ENCODE results near the gene B4GALT5.

DNA sequence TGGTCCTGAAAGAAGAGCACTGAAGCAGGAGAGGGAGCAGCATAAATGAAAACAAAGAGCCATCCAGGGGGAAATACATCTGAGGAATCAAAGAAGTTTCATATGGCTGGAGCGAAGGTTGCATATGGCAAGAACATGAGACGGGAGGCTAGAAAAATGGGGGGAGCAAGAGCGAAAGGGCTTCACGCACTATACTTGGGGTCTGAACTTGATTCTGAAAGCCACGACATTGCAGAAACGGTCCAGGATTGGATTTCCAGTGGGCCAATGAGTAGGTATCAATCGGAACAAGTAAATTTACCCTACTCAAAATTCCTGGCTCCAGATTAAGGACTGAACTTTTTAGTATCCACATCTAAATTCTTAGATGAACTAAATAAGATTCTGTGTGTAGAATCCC lies 47.9 kb downstream of the B4GALT5 start:
- TF ChIP-seq, protein P1, sequence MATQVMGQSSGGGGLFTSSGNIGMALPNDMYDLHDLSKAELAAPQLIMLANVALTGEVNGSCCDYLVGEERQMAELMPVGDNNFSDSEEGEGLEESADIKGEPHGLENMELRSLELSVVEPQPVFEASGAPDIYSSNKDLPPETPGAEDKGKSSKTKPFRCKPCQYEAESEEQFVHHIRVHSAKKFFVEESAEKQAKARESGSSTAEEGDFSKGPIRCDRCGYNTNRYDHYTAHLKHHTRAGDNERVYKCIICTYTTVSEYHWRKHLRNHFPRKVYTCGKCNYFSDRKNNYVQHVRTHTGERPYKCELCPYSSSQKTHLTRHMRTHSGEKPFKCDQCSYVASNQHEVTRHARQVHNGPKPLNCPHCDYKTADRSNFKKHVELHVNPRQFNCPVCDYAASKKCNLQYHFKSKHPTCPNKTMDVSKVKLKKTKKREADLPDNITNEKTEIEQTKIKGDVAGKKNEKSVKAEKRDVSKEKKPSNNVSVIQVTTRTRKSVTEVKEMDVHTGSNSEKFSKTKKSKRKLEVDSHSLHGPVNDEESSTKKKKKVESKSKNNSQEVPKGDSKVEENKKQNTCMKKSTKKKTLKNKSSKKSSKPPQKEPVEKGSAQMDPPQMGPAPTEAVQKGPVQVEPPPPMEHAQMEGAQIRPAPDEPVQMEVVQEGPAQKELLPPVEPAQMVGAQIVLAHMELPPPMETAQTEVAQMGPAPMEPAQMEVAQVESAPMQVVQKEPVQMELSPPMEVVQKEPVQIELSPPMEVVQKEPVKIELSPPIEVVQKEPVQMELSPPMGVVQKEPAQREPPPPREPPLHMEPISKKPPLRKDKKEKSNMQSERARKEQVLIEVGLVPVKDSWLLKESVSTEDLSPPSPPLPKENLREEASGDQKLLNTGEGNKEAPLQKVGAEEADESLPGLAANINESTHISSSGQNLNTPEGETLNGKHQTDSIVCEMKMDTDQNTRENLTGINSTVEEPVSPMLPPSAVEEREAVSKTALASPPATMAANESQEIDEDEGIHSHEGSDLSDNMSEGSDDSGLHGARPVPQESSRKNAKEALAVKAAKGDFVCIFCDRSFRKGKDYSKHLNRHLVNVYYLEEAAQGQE (IDR thresholded peaks at IDR 0.05; ENCODE audit: insufficient replicate concordance, low read depth) = no peak
- no peak for TF ChIP-seq POLR2AphosphoS5 (IDR thresholded peaks at IDR 0.05; ENCODE audit: low read depth)
- TF ChIP-seq, protein P2, sequence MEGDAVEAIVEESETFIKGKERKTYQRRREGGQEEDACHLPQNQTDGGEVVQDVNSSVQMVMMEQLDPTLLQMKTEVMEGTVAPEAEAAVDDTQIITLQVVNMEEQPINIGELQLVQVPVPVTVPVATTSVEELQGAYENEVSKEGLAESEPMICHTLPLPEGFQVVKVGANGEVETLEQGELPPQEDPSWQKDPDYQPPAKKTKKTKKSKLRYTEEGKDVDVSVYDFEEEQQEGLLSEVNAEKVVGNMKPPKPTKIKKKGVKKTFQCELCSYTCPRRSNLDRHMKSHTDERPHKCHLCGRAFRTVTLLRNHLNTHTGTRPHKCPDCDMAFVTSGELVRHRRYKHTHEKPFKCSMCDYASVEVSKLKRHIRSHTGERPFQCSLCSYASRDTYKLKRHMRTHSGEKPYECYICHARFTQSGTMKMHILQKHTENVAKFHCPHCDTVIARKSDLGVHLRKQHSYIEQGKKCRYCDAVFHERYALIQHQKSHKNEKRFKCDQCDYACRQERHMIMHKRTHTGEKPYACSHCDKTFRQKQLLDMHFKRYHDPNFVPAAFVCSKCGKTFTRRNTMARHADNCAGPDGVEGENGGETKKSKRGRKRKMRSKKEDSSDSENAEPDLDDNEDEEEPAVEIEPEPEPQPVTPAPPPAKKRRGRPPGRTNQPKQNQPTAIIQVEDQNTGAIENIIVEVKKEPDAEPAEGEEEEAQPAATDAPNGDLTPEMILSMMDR (IDR thresholded peaks at IDR 0.05; ENCODE audit: insufficient read depth, low read length) = no peak
- TF ChIP-seq GABPA (IDR thresholded peaks at IDR 0.05; ENCODE audit: low read depth) = no peak
- TF ChIP-seq SPI1 (IDR thresholded peaks at IDR 0.05; ENCODE audit: borderline replicate concordance, low read depth) = no peak
